Liver (tissue), 9 donors: ENCODE results near the gene FAM124A. TPM values are rescaled to one million over a fixed set of nuclear protein-coding genes. Genes with fewer than 3 reads are reported as not detected.

Experiments
- DNase-seq: peaks from one replicate; pipeline ENCODE4 v3.0.0-alpha.2; 2017; ENCODE audit warnings: low spot score
- H3K27ac ChIP-seq, 2 donors: one replicate each; pipeline ENCODE4 v1.7.0; 2013; ENCODE audit warnings: inconsistent platforms in 2 of 2, low read length in 2 of 2, control low read depth in 1 of 2, low read depth in 1 of 2, mild to moderate bottlenecking in 1 of 2
- H3K27me3 ChIP-seq, 4 donors: one replicate each; pipeline versions ENCODE4 v1.6.1 to v1.7.0; 2013; ENCODE audit warnings: low read length in 3 of 4, inconsistent platforms in 1 of 4, mild to moderate bottlenecking in 1 of 4, moderate library complexity in 1 of 4; ENCODE audit not compliant: control insufficient read depth in 4 of 4, insufficient read depth in 4 of 4
- H3K36me3 ChIP-seq, 4 donors: one replicate each; pipeline versions ENCODE4 v1.6.1 to v1.7.0; 2013; ENCODE audit warnings: low read length in 3 of 4, mild to moderate bottlenecking in 3 of 4, low read depth in 1 of 4, moderate library complexity in 1 of 4; ENCODE audit not compliant: control insufficient read depth in 4 of 4, insufficient read depth in 3 of 4
- H3K4me1 ChIP-seq, 4 donors: one replicate each; pipeline versions ENCODE4 v1.6.1 to v1.7.0; 2013; ENCODE audit warnings: low read length in 3 of 4, mild to moderate bottlenecking in 3 of 4, moderate library complexity in 1 of 4; ENCODE audit not compliant: control insufficient read depth in 4 of 4, insufficient read depth in 4 of 4
- H3K4me3 ChIP-seq, 3 donors: one replicate each; pipeline versions ENCODE4 v1.6.1 to v1.7.0; 2013; ENCODE audit warnings: low read length in 3 of 3, control low read depth in 1 of 3, low read depth in 1 of 3, mild to moderate bottlenecking in 1 of 3
- H3K9ac ChIP-seq, 2 donors: one replicate each; pipeline ENCODE4 v1.7.0; 2013; ENCODE audit warnings: low read length in 2 of 2, mild to moderate bottlenecking in 2 of 2, moderate library complexity in 2 of 2, control low read depth in 1 of 2, low read depth in 1 of 2
- H3K9me3 ChIP-seq, 4 donors: one replicate each; pipeline versions ENCODE4 v1.6.1 to v1.7.0; 2013; ENCODE audit warnings: low read length in 3 of 4; ENCODE audit not compliant: control insufficient read depth in 4 of 4
- ATF3 ChIP-seq: IDR thresholded peaks from 2 replicates; pipeline ENCODE4 v1.6.1; 2016; ENCODE audit warnings: antibody characterized with exemption
- EGR1 ChIP-seq, 2 donors: IDR thresholded peaks; 2 replicates each; pipeline ENCODE4 v1.6.1; 2016 to 2018; ENCODE audit warnings: antibody characterized with exemption in 2 of 2, low read depth in 2 of 2
- FOXA1 ChIP-seq: IDR thresholded peaks from 2 replicates; pipeline ENCODE4 v1.6.1; 2016; ENCODE audit warnings: antibody characterized with exemption
- FOXA2 ChIP-seq: IDR thresholded peaks from 2 replicates; pipeline ENCODE4 v1.6.1; 2016; ENCODE audit warnings: antibody characterized with exemption
- HNF4A ChIP-seq, 2 donors: conservative IDR thresholded peaks; 2 replicates each; pipeline ENCODE4 v1.6.1; 2016; ENCODE audit warnings: antibody characterized with exemption in 2 of 2, mild to moderate bottlenecking in 2 of 2
- HNF4G ChIP-seq: IDR thresholded peaks from 2 replicates; pipeline ENCODE4 v1.6.1; 2016; ENCODE audit warnings: antibody characterized with exemption
- JUND ChIP-seq, 2 donors: IDR thresholded peaks; 2 replicates each; pipeline ENCODE4 v1.6.1; 2016; ENCODE audit warnings: antibody characterized with exemption in 2 of 2
- NR2F2 ChIP-seq: IDR thresholded peaks from 2 replicates; pipeline ENCODE4 v1.6.1; 2016; ENCODE audit warnings: antibody characterized with exemption
- RAD21 ChIP-seq, 2 donors: IDR thresholded peaks; 2 replicates each; pipeline ENCODE4 v1.6.1; 2016; ENCODE audit warnings: antibody characterized with exemption in 2 of 2, mild to moderate bottlenecking in 2 of 2
- RXRA ChIP-seq, 2 donors: IDR thresholded peaks; 2 replicates each; pipeline ENCODE4 v1.6.1; 2017 to 2018; ENCODE audit warnings: antibody characterized with exemption in 2 of 2, mild to moderate bottlenecking in 1 of 2
- SP1 ChIP-seq: IDR thresholded peaks from 2 replicates; pipeline ENCODE4 v1.6.1; 2018; ENCODE audit warnings: antibody characterized with exemption, mild to moderate bottlenecking
- TAF1 ChIP-seq: conservative IDR thresholded peaks from 2 replicates; pipeline ENCODE4 v1.6.1; 2016; ENCODE audit warnings: antibody characterized with exemption, mild to moderate bottlenecking
- YY1 ChIP-seq: IDR thresholded peaks from 2 replicates; pipeline ENCODE4 v1.6.1; 2016; ENCODE audit warnings: antibody characterized with exemption, mild to moderate bottlenecking
- ZBTB33 ChIP-seq: IDR thresholded peaks from 2 replicates; pipeline ENCODE4 v1.6.1; 2016; ENCODE audit warnings: antibody characterized with exemption
- WGBS: extraction: QIAGEN DNeasy Blood & Tissue Kit; methylation state at CpG from one replicate; pipeline ENCODE4 v1.1.7; 2013; 5-methylcytosine and 5-hydroxymethylcytosine counted together
- polyA plus RNA-seq, 2 donors: library from polyadenylated mRNA; stranded (reverse) in 1 of 2; unstranded in 1 of 2; fragments of 200-250 nt in 1 of 2; fragments of >200 nt in 1 of 2; fragmentation: Nextera tagmentation in 1 of 2; extraction: Ambion mirVana in 1 of 2; gene quantifications; one replicate each; pipeline versions ENCODE4 v1.2.1 to v1.2.3, GENCODE V29; 2013 to 2015
- total RNA-seq, 2 donors: library from RNA; depleted of rRNA; stranded (reverse); fragments of >200 nt; gene quantifications; one replicate each; pipeline ENCODE4 v1.2.3, GENCODE V29; 2014
- TF ChIP-seq, protein P1 (sequence below): fragments of 150-350 bp; IDR thresholded peaks from 2 replicates; pipeline ENCODE4 v1.5.1; 2017; ENCODE audit warnings: improper control_type of control experiment, low read depth, low read length; ENCODE audit not compliant: missing input control
- TF ChIP-seq, protein P2 (sequence below): IDR thresholded peaks from 2 replicates; pipeline ENCODE4 v1.6.1; 2016; ENCODE audit warnings: antibody characterized with exemption
- donor health status: healthy.
- donor health status: healthy.
- donor health status: healthy.
- donor health status: healthy.
- donor health status: healthy.

The FAM124A gene
- total and polyA plus RNA-seq, 4 donors: 0.33 to 0.92 (median 0.46) TPM

GRCh38 chr13:51303882-51304281, 81.7 kb downstream of the FAM124A start:
- Histone ChIP-seq H3K27me3 (peaks cover 0 to 3% (median 0%) of the 10 kb centered on the region in 4 donors), H3K27ac (no peak overlapping the region), H3K36me3 (no peaks in the 10 kb centered on the region), H3K4me3 (no peak overlapping the region), H3K9me3 (no peaks in the 10 kb centered on the region), H3K4me1 (no peaks in the 10 kb centered on the region), H3K9ac (no peak overlapping the region)
- TF ChIP-seq YY1 (no peak), JUND (IDR thresholded peaks at IDR 0.05) (no peak), RXRA (IDR thresholded peaks at IDR 0.05) (no peak), NR2F2 (no peak), FOXA2 (no peak), RAD21 (IDR thresholded peaks at IDR 0.05) (no peak), SP1 (no peak), HNF4A (conservative IDR thresholded peaks at IDR 0.05) (no peak), FOXA1 (no peak)
- TF ChIP-seq, protein P1, sequence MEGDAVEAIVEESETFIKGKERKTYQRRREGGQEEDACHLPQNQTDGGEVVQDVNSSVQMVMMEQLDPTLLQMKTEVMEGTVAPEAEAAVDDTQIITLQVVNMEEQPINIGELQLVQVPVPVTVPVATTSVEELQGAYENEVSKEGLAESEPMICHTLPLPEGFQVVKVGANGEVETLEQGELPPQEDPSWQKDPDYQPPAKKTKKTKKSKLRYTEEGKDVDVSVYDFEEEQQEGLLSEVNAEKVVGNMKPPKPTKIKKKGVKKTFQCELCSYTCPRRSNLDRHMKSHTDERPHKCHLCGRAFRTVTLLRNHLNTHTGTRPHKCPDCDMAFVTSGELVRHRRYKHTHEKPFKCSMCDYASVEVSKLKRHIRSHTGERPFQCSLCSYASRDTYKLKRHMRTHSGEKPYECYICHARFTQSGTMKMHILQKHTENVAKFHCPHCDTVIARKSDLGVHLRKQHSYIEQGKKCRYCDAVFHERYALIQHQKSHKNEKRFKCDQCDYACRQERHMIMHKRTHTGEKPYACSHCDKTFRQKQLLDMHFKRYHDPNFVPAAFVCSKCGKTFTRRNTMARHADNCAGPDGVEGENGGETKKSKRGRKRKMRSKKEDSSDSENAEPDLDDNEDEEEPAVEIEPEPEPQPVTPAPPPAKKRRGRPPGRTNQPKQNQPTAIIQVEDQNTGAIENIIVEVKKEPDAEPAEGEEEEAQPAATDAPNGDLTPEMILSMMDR: no peak
- DNase-seq: no peak

DNA sequence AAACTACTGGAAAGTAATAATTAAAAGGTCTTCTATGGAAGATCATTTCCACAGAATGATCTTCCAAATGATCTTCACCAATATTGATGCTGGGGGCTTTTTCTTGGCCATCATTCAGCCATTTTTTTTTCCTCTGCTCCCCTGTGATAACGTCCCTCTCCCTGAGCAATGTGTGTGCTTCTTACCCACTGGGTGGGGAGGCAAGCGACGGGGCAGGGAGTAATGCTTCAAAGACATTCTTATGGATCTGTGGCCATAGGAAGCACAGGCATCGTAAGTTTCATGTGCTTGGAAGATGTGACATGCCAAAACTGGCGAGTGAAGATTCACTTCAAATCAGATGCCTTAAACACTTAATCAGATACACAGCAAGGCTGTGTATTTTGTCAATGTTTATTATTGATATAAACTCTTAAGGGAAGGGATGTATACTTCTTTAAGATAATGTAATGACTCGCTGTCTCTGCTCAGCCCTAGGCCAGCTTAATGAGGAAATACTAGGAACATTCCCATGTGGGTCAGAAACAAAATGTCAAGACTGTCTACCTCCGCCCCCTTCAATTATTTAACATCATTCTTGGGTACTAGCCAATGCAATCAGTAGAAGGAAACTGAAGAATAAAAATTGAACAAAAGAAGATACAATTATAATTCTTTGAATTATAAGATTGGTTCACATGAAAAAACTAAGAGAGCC, 83.2 kb downstream of the FAM124A start:
- Histone ChIP-seq H3K36me3 (no peaks in the 10 kb centered on the region), H3K9ac (no peak overlapping the region), H3K9me3 (no peaks in the 10 kb centered on the region), H3K27ac (no peak overlapping the region), H3K27me3 (peaks cover 0 to 3% (median 0%) of the 10 kb centered on the region in 4 donors), H3K4me3 (no peak overlapping the region), H3K4me1 (no peaks in the 10 kb centered on the region)
- no peak for TF ChIP-seq FOXA2
- no peak for TF ChIP-seq YY1
- TF ChIP-seq FOXA1: no peak
- no peak for TF ChIP-seq RXRA (IDR thresholded peaks at IDR 0.05)
- no peak for TF ChIP-seq TAF1
- no peak for TF ChIP-seq RAD21 (IDR thresholded peaks at IDR 0.05)
- no peak for TF ChIP-seq ATF3
- TF ChIP-seq EGR1 (IDR thresholded peaks at IDR 0.05; ENCODE audit: low read depth in 2 of 2): no peak
- TF ChIP-seq SP1: no peak
- no peak for TF ChIP-seq HNF4A (conservative IDR thresholded peaks at IDR 0.05)
- TF ChIP-seq ZBTB33: no peak
- TF ChIP-seq, protein P2, sequence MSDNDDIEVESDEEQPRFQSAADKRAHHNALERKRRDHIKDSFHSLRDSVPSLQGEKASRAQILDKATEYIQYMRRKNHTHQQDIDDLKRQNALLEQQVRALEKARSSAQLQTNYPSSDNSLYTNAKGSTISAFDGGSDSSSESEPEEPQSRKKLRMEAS: no peak
- TF ChIP-seq JUND (IDR thresholded peaks at IDR 0.05): no peak
- no peak for TF ChIP-seq HNF4G
- WGBS: 89% methylated on average over 7 of the region's 7 CpGs
- no peak for DNase-seq
